Endometrial microvascular endothelial cells (primary cell): ENCODE measurements around the gene PTH. TPM values are rescaled to one million over a fixed set of nuclear protein-coding genes. Genes with fewer than 3 reads are reported as not detected.

Experiments
- in situ Hi-C: cut with HindIII; loops from 2 replicates; pipeline ENCODE4 v1.10.0; 2017; ENCODE audit warnings: low sequenced_read_pairs, low pct_unique_long_range_greater_than_20kb; ENCODE audit errors: inconsistent ontology term
- total RNA-seq: library from RNA; depleted of rRNA; stranded (reverse); fragments of >200 nt; gene quantifications from one replicate; pipeline ENCODE4 v1.2.3, GENCODE V29; 2015; ENCODE audit errors: inconsistent ontology term

The PTH gene
- not detected for total RNA-seq

DNA sequence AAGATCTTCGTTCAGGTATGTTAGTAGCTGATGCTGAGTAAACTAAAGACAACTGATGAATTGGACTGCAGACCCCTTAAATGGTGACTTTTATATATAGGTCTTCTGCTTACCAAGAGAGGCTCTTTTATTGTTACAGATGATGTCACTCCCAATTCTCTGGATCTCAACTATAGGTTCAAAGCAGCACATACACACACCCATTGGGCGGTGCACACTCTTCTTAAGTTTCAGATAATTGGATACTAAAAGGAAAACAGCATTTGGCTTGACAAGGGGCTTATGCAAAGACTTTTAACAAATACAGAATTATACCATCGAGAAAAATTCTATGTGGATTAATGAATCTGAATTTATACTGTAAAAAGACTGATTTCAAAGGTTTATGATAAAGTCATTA is at the start of gene PTH:
Gene PTH, minus strand, starts transcription at position 69 of the 400 bp plus-strand sequence. CDS start 3,142 bp downstream, outside the sequence.
- in situ Hi-C loops = no loop called here

DNA sequence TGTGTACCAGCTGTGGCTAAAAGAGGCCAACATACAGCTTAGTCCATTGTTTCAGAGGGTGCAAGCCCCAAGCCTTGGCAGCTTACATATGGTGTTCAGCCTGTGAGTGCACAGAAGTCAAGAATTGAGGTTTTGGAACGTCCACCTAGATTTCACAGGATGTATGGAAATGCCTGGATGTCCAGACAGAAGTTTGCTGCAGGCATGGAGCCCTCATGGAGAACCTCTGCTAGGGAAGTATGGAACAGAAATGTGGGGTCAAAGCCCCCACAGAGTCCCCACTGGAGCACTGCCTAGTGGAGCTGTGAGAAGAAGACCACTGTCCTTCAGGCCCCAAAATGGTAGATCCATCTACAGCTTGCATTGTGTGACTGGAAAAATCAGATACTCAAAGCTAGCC is 42.2 kb upstream of the PTH start:
- in situ Hi-C loops = no loop called here

DNA sequence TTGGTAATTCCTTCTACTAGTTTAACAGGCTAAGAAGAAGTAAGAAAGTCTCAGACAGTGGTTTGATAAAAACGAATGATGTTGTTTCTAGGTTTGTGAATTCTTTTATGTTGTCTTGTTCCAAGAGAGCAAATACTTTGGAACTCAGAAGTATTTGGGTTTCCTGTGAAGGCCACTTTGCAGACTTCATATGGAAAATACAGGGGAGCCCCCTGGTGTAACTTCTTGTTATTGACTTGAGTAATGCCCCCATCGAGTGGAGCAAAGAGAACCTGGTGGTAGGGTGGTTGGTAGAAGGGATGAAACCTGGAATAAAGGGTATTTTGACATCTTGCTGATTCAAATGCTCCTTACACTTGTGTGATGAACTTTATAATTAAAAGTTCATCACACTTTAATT is 40.0 kb upstream of the PTH start:
- in situ Hi-C loops = no loop called here

GRCh38 chr11:13534358-13534757 is 38.6 kb upstream of the PTH start:
- in situ Hi-C loops = no loop called here

- in situ Hi-C loops = no loop called here
Observed at GRCh38 chr11:13525257-13525656, 29.5 kb upstream of the PTH start.

GRCh38 chr11:13503393-13503792 is 7.6 kb upstream of the PTH start:
- in situ Hi-C loops = no loop called here

DNA sequence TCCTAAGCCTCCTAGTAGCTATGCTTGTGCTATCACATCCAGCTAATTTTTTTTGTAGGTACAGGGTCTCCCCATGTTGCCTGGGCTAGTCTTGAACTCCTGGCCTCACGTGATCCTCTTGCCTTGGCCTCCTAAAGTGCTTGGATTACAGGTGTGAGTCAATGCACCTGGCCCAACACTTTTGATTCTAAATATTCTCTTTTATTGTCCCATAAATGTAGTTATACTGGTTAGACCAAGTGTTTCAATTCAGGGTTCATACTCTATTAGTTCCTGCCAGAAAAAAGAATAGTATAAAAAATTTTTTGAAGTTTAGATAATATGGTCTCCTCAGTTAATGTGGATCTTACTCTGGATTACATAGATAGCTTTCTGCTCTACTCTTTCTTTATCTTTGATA is 6.7 kb upstream of the PTH start:
- in situ Hi-C loops = no loop called here

- in situ Hi-C loops = no loop called here
Observed at GRCh38 chr11:13494051-13494450, 1.7 kb downstream of the PTH start.

- in situ Hi-C loops = no loop called here
Observed at GRCh38 chr11:13487661-13488030, 8.2 kb downstream of the PTH start.

GRCh38 chr11:13486926-13487660 is 8.7 kb downstream of the PTH start:
- in situ Hi-C loops = no loop called here

GRCh38 chr11:13480198-13480597 is 15.6 kb downstream of the PTH start:
- in situ Hi-C loops = no loop called here

DNA sequence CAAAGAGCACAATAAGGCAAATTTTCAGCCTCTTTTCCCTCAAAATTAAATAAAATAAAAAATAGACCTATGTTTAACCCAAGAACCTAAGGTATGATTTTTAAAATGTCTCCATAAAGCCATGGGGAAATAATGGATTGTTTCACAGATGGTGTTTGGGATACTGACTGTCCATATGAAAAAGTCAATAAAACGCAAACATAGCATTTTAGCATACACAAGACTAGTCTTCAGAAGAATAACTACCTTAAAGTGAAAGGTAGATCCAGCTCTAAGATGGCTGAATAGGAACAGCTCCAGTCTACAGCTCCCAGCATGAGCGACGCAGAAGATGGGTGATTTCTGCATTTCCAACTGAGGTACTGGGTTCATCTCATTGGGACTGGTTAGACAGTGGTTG is 16.1 kb downstream of the PTH start:
- in situ Hi-C loops = no loop called here

DNA sequence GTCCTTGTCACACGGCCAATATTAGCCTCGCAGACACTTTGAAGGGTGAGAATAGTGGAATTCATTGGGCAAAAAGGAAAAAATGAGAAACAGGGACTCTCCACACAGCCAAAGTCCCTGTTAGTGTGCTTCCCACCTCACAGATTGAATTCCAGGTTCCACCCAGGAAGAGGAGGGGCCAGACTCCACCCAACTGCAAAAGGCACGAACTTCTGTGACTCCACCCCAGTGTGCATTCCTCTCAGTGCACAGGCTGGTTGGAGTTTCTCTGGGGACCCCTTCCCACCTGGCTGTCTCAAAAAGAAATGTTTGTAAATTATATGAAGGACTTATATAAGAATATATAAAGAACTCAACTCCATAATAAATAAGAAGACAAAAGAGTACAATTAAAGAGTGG is 20.7 kb downstream of the PTH start:
- in situ Hi-C loops = no loop called here

GRCh38 chr11:13473013-13473722 is 22.6 kb downstream of the PTH start:
- in situ Hi-C loops = no loop called here

DNA sequence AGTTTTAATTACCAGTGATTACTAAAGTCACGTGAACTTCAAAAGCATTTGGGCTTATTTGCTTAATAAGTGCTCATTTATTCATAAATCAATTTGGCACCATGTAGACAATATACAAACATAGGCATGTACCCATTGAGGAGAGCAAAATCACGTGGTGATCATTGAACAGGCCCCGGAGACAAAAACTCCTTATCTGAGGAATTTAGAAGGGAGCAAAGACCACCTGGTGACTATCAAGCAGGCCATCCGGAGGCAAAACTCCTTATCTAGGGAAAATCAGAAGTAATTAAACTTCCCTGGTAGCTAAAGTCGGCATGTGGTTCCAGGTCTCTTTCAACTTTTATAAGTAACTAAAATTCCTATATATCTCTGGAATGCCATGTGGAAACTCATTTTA is 27.0 kb downstream of the PTH start:
- in situ Hi-C loops = no loop called here

DNA sequence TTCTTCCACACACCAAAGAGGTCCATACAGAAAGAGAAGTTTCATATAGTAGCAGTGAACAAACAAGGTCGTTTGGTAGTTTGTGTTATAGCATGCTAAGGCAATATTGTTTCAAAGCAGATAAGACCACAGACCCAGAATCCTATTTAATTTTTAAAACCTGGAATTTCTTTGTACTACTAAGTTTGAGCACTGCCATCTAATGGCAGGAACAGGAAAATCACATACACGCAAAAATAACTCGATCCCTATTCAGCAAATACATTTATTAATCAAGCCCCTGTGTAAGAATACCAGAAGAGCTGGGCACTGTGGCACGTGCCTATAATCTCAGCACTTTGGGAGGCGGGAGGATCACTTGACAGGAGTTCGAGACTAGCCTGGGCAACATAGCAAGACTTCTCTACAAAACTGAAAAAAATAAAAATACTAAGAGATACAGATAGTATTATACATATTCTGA is 29.9 kb downstream of the PTH start:
- in situ Hi-C loops = no loop called here

DNA sequence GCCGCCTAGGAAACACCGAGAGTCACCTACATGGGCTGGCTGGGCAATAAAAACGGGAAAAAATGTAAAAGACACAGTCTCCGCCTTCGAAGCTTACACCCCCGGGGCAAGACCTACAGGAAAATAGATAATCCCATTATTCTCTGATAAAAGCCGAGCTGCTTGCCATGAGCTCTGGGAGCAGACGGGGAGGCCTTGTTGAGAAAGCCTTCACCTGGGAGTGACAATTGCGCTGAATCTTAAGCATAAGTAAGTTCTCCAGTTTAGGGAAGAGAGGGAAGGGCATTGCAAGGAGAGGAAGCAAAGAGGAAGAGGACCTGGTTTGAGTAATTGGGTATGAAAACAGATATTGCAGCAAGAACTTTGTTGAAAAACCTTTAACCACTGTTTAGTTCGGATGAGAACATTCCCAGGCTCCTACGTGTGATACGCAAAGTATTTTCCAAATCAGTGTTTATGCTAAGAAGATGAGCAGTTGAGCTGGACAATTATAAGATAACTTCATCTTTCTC is 32.0 kb downstream of the PTH start:
- in situ Hi-C loops = no loop called here

- in situ Hi-C loops = no loop called here
Observed at GRCh38 chr11:13462901-13463778, 32.7 kb downstream of the PTH start, which contains the start of gene BTBD10. Gene BTBD10 (minus strand): TSS chr11:13463222. CDS start chr11:13445124, 18,098 bp downstream.

GRCh38 chr11:13462311-13462900 is 33.4 kb downstream of the PTH start:
- in situ Hi-C loops = no loop called here
